Renal cortical epithelial cell (primary cell): ENCODE results near the gene NFKBIL1. TPM values are rescaled to one million over a fixed set of nuclear protein-coding genes. Genes with fewer than 3 reads are reported as not detected.
"Not testable (repeated sequence)": the region's sequence is repeated elsewhere in the genome, so short reads cannot be mapped to it uniquely, and the experiment has no call there.

Source experiments
- DNase-seq: peaks from one replicate; pipeline ENCODE4 v3.0.0-alpha.2; 2011; ENCODE audit warnings: low read depth
- total RNA-seq: library from RNA; depleted of rRNA; stranded (reverse); fragments of >200 nt; gene quantifications from 2 replicates; pipeline ENCODE4 v1.2.3, GENCODE V29; 2014

Gene NFKBIL1
- total RNA-seq: 17.6 and 30.0 TPM in 2 replicates

DNA sequence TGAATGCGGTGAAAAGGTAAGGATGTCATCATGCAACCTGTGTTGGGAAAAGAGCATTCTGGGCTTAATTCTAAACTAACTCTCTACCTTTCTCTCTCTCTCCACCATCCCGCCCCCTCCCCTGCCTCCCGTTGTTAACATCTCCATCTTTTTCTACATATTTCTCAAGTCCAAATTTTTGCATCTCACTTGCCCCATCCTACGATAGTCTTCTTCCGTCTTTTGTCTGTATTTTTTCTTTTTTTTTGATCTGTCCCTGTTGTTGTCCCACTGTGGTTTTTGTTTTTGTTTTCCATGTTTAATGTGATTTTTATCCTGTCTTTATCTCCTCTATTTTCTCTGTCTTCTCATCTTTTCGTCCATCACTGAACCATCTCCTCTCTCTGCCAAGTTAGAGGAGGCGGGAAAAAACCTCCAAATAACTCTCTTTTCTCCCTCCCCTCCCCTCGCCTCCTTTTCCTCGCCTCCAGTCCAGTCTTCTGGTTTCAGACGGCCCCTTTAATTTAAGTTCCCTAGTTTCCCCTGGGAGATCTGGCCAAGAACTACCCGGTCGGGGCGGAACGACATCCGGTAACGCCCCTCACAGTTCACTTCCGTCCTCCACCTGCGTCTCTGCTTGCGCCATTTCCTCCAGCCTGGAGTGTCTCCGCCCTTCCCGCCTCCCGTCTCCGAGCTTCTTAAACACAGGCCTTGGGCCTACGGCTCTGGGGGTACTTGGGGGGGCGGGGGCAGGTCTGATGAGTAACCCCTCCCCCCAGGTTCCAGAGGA, at the start of gene NFKBIL1:
NFKBIL1 (plus strand) TSS at position 651 of the 769 bp plus-strand sequence; CDS start at position 738, 87 bp downstream.
- DNase-seq: peak; percentile 94

GRCh38 chr6:31498748-31499147, 48.7 kb upstream of the NFKBIL1 start:
- DNase-seq: no peak

- not testable (repeated sequence) for DNase-seq
Observed at GRCh38 chr6:31499648-31500047, 47.8 kb upstream of the NFKBIL1 start.

DNA sequence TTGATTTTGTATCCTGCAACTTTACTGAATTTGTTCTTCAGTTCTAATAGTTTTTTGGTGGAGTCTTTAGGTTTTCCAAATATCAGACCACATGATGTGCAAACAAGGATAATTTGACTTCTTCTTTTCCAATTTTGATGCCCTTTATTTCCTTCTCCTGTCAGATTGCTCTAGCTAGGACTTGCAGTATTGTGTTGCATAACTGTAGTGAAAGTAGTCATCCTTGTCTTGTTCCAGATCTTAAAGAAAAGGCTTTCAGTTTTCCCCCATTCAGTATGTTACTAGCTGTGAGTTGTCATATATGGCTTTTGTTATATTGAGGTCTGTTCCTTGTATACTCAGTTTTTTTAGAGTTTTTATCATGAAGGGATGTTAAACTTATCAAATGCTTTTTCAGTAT, 44.8 kb upstream of the NFKBIL1 start:
- DNase-seq: no peak

GRCh38 chr6:31509036-31509435, 38.4 kb upstream of the NFKBIL1 start:
- DNase-seq: not testable (repeated sequence)

DNA sequence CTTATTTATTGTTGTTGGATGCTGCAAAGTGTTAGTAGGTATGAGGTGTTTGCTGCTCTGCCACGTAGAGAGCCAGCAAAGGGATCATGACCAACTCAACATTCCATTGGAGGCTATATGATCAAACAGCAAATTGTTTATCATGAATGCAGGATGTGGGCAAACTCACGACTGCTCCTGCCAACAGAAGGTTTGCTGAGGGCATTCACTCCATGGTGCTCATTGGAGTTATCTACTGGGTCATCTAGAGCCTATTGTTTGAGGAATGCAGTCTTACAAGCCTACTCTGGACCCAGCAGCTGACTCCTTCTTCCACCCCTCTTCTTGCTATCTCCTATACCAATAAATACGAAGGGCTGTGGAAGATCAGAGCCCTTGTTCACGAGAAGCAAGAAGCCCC, 37.4 kb upstream of the NFKBIL1 start:
- DNase-seq: no peak

DNA sequence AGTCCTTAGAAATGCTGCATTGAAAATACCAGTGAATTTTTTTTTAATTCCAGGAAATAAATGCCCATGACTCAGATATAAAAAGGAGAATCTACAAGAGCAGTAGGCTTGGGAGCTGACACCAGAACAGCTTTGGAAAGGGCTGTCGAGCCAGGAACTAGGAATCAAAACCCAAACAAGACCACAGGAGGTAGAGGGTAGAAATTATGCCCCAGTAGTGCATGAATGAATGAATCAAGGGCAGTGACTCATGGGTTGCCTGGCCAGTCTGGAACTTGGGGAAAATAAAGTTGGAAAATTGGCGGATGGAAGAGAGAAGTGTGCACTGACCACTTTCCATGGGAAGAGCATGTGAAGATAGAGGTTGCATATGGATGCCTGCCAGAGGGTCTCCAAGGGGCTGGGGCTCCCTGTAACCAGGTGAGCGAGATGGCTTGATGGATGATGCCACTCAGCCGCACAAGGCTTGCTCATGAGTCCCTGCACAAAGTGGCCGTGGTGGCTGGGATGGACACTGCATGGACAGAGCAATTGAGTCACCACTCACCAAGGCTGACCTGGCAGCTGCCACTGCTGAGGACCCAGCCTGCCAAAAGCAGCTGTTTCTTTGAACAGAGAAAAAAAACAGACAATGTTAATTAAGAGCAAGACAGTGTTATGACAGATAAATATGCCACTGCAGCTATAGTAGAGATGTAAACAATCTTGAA, 33.8 kb upstream of the NFKBIL1 start:
- no peak for DNase-seq

DNA sequence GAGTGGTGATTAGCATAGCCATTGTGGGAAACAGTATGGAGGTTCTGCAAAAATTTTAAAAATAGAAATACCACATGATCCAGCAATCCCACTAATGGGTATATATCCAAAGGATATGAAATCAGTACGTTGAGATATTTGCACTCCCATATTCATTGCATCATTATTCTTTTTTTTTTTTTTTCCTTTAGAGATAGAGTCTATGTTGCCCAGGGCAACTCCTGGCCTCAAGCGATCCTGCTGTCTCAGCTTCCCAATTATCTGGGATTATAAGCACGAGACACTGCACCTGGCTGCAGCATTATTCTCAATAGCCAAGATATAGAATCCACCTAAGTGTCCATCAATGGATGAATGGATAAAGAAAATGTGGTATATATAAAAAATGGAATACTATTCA, 25.6 kb upstream of the NFKBIL1 start:
- no peak for DNase-seq

DNA sequence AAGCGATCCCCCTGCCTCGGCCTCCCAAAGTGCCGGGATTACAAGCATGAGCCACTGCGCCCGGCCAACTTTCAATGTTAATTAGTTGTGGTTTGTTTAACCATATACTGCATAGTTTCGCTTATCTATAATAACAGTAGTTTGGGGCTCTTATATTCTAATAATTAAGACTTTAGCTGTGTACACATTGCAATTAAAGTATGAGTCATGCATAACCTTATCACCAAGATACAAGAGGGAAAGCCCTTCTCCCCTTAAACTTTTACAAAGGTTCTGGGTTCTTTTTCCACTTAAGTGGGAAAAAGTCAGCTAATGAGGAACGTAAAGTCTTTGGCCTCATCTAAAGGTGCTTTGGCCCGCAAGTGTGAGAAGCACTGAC, 21.9 kb upstream of the NFKBIL1 start:
- no peak for DNase-seq

DNA sequence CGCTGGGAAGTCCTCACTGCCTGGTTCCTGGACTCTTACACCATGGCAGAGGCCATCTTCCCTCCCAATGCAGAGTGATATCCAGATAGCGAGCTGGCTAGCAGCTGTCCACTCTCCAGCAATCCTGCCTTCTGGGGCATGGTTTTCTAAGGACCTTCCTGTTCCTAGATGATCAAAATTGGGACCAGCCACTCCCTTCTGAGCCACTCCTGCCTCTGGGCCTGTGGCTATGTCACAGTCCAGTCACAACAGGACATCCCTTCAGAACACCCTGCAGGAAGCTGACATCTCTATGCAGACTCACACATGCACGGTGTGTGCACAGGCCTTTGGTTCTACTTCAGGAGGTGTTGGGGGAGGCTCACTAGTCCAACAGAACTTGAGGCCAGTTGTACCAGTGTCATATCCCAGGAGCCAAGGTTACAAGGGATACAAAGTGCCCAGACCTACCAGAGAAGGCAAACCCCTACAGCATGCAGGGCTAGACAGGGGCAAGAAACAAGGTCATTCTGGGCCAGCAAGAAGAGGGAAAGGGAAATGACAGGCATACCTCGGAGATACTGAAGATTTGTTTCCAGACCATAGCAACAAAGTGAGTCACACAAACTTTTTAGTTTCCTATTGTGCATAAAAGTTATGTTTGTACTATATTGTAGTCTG, 21.3 kb upstream of the NFKBIL1 start:
- DNase-seq: peak; percentile 33

DNA sequence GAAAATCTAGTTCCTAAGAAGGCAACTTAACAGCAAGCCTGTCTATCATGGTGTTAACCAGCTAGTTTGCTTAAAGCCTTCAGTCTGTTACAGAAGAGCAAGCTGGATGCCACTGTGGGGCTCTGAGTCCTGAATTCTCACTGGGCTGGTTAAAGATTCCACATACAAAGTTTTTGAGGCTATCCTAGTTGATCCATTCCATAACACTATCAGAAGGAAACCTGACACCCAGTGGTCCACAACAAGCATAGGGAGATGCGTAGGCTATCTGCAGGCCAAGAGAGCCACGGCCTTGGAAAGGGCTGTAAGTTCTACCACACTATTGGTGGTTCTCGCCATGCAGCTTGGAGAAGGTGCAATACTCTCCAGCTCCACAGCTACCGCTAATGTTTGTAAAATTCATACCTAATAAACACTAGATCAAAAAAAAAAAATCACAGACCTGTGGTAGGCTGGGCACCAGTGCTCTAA, 19.1 kb upstream of the NFKBIL1 start:
- no peak for DNase-seq

DNA sequence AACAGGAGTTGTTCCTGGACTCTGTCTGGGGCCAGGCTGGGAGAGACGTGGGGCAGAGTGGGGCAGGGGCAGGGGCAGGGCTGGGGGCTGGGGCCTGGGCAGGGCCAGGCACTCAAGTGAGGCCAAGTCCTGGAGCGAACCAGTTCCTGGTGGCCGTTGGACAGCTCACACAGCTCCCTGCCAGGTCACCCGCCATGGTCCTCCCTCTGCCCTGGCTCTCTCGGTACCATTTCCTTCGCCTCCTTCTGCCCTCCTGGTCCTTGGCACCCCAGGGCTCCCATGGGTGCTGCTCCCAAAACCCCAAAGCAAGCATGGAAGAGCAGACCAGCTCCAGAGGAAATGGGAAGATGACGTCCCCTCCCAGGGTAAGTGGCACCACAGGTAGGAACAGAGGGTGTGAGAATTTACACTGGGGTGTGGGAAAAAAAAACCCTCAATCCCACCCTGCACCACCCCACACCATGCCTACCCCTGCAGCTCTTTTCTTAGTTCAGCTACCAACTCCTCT, 18.5 kb upstream of the NFKBIL1 start, which contains the start of gene MCCD1:
MCCD1 (plus strand) TSS at position 142 of the 508 bp plus-strand sequence; CDS start at position 195, 53 bp downstream.
- no peak for DNase-seq

- DNase-seq: peak; percentile 25
Observed at GRCh38 chr6:31529329-31530150, 17.9 kb upstream of the NFKBIL1 start.

GRCh38 chr6:31530659-31531058, 16.7 kb upstream of the NFKBIL1 start:
- DNase-seq: no peak

- no peak for DNase-seq
Observed at GRCh38 chr6:31531162-31531561, 16.2 kb upstream of the NFKBIL1 start.

DNA sequence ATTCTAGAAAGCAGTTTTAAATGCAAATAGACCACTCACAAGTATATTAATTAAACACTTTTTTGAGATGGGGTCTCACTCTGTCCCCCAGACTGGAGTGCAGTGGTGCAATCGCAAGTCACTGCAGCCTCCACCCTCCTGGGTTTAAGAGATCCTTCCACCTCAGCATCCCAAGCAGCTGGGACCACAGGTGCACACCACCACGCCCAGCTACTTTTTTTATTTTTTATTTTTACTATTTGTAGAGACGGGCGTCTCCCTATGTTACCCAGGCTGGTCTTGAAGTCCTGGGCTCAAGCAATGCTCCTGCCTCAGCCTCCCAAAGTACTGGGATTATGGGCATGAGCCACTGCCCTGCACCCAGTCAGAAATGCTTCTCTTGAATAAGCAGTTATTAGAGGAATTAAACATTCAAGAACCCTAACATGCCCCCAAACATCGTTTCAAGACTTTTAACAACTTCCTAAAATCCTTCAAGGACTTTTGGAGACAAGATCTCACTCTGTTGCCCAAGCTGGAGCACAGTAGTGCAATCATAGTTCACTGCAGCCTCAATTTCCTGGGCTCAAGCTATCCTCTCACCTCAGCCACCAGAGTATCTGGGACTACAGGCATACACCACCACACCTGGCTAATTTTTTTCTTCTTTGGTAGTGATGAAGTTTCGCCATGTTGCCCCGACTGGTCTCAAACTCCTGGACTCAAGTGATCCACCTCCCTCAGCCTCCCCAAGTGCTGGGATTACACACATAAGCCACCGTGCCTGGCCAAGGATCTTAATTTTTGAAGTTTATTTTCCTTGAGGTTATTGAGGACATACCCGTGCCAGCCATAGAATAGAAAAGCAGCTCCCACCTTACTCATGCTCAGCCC, 15.4 kb upstream of the NFKBIL1 start:
- DNase-seq: no peak

- no peak for DNase-seq
Observed at GRCh38 chr6:31532644-31533454, 14.6 kb upstream of the NFKBIL1 start.

- DNase-seq: no peak
Observed at GRCh38 chr6:31533455-31533841, 14.0 kb upstream of the NFKBIL1 start.

GRCh38 chr6:31534011-31534410, 13.4 kb upstream of the NFKBIL1 start:
- DNase-seq: no peak
